Neutrophil (primary cell): ENCODE results near the gene APEX1.

Experiments
- H3K27ac ChIP-seq: fragments of 200-600 bp; sonication (generic); 2 replicates; pipeline ENCODE4 v1.5.1; 2016; ENCODE audit warnings: mild to moderate bottlenecking, moderate library complexity
- H3K27me3 ChIP-seq: fragments of 200-600 bp; sonication (generic); 2 replicates; pipeline ENCODE4 v1.6.0; 2016; ENCODE audit warnings: mild to moderate bottlenecking
- H3K36me3 ChIP-seq: fragments of 200-600 bp; sonication (generic); 2 replicates; pipeline ENCODE4 v1.5.1; 2017
- H3K4me1 ChIP-seq, 2 experiments: fragments of 200-600 bp in 1 of 2; sonication (generic) in 1 of 2; 1 replicate in 1 of 2; 2 replicates in 1 of 2; pipeline versions ENCODE4 v1.5.1 to v1.6.1; 2013 to 2016; ENCODE audit warnings: low read depth in 1 of 2, low read length in 1 of 2, mild to moderate bottlenecking in 1 of 2, moderate library complexity in 1 of 2; ENCODE audit not compliant: control insufficient read depth in 1 of 2, insufficient read depth in 1 of 2
- H3K4me3 ChIP-seq, 2 experiments: fragments of 200-600 bp in 1 of 2; sonication (generic) in 1 of 2; 1 replicate in 1 of 2; 2 replicates in 1 of 2; pipeline ENCODE4 v1.5.1; 2013 to 2016; ENCODE audit warnings: low read depth in 1 of 2, low read length in 1 of 2, mild to moderate bottlenecking in 1 of 2, moderate library complexity in 1 of 2
- H3K9me3 ChIP-seq: fragments of 200-600 bp; sonication (generic); 2 replicates; pipeline ENCODE4 v1.5.1; 2016
- CTCF ChIP-seq: fragments of 200-600 bp; sonication (generic); IDR thresholded peaks from 2 replicates; pipeline ENCODE4 v1.5.1; 2016; ENCODE audit warnings: antibody characterized with exemption

Gene APEX1

GRCh38 chr14:20421267-20421666 lies 33.8 kb upstream of the APEX1 start:
- Histone ChIP-seq H3K4me3 (no peak overlapping the region), H3K36me3 (no peaks in the 10 kb centered on the region), H3K27me3 (no peaks in the 10 kb centered on the region), H3K27ac (no peak overlapping the region), H3K4me1 (peaks cover 0 to 4% of the 10 kb centered on the region in 2 experiments), H3K9me3 (no peaks in the 10 kb centered on the region)
- TF ChIP-seq CTCF: no peak

GRCh38 chr14:20422886-20423285 lies 32.1 kb upstream of the APEX1 start:
- Histone ChIP-seq H3K4me1 (peaks cover 9 to 10% of the 10 kb centered on the region in 2 experiments), H3K27me3 (no peaks in the 10 kb centered on the region), H3K27ac (no peak overlapping the region), H3K9me3 (no peaks in the 10 kb centered on the region), H3K4me3 (no peak overlapping the region), H3K36me3 (no peaks in the 10 kb centered on the region)
- TF ChIP-seq CTCF: no peak

GRCh38 chr14:20424851-20425250 lies 30.2 kb upstream of the APEX1 start:
- Histone ChIP-seq H3K4me1 (peaks cover 27 to 29% of the 10 kb centered on the region in 2 experiments), H3K4me3 (no peak overlapping the region), H3K27me3 (no peaks in the 10 kb centered on the region), H3K36me3 (no peaks in the 10 kb centered on the region), H3K27ac (no peak overlapping the region), H3K9me3 (no peaks in the 10 kb centered on the region)
- no peak for TF ChIP-seq CTCF

GRCh38 chr14:20427231-20428009 lies 27.6 kb upstream of the APEX1 start:
- H3K27me3 ChIP-seq: no peaks in the 10 kb centered on the region
- peak overlapping the region; percentile 53 to 62 for H3K4me3 ChIP-seq

GRCh38 chr14:20428010-20428365 lies 27.0 kb upstream of the APEX1 start:
- Histone ChIP-seq H3K9me3 (no peaks in the 10 kb centered on the region), H3K4me3 (peak overlapping the region; percentile 53 to 62), H3K36me3 (no peaks in the 10 kb centered on the region), H3K27me3 (no peaks in the 10 kb centered on the region), H3K27ac (peak overlapping the region; percentile 86), H3K4me1 (peaks cover 30 to 32% of the 10 kb centered on the region in 2 experiments)
- no peak for TF ChIP-seq CTCF

More at GRCh38 chr14:20427231-20428009, 27.6 kb upstream of the APEX1 start:
- peaks cover 30 to 32% of the 10 kb centered on the region in 2 experiments for H3K4me1 ChIP-seq
- TF ChIP-seq CTCF: no peak
- no peaks in the 10 kb centered on the region for H3K36me3 ChIP-seq
- no peaks in the 10 kb centered on the region for H3K9me3 ChIP-seq
- H3K27ac ChIP-seq: peak overlapping the region; percentile 86
